SK-MEL-5 (cell line): Measurements from ENCODE around the gene CCL4L2. TPM values are rescaled to one million over a fixed set of nuclear protein-coding genes. Genes with fewer than 3 reads are reported as not detected.
"Not testable (repeated sequence)": the region's sequence is repeated elsewhere in the genome, so short reads cannot be mapped to it uniquely, and the experiment has no call there.

Experiments used
- DNase-seq: peaks from one replicate; pipeline ENCODE4 v3.0.0-alpha.2; 2016; ENCODE audit warnings: low read depth, low spot score
- in situ Hi-C: cut with HindIII; loops from 2 replicates; pipeline ENCODE4 v1.10.0; 2016; ENCODE audit warnings: low sequenced_read_pairs, high pct_unique_total_duplicates, low pct_unique_long_range_greater_than_20kb
- small RNA-seq, 2 experiments: library from RNA; depleted of rRNA; stranded (forward); fragments of <200 nt; gene quantifications; one replicate each; pipeline ENCODE3, GENCODE V24; 2014
- total RNA-seq: library from RNA; depleted of rRNA; stranded (reverse); fragments of >200 nt; shearing (Covaris generic); gene quantifications from 2 replicates; pipeline ENCODE4 v1.2.3, GENCODE V29; 2014; rRNA removed

The CCL4L2 gene
- total RNA-seq, 1 experiment from 2014 or later: not detected

- DNase-seq: no peak
- in situ Hi-C loops: no loop called here
These were observed 1.4 kb downstream of the CCL4L2 start for GRCh38 chr17:36212272-36212605.

GRCh38 chr17:36212966-36213365 is 2.1 kb downstream of the CCL4L2 start:
- DNase-seq: no peak
- in situ Hi-C loops: no loop called here

- DNase-seq: no peak
- in situ Hi-C loops: no loop called here
These were observed 2.8 kb downstream of the CCL4L2 start for GRCh38 chr17:36213695-36214094.

- no peak for DNase-seq
- in situ Hi-C loops: no loop called here
These were observed 4.1 kb downstream of the CCL4L2 start for GRCh38 chr17:36214918-36215317.

- DNase-seq, in situ Hi-C loops: not testable (repeated sequence)
These were observed 4.8 kb downstream of the CCL4L2 start for GRCh38 chr17:36215406-36216308.

GRCh38 chr17:36219556-36219955 is 8.7 kb downstream of the CCL4L2 start:
- in situ Hi-C loops, DNase-seq: not testable (repeated sequence)

GRCh38 chr17:36220737-36221580 is 10.1 kb downstream of the CCL4L2 start:
- in situ Hi-C loops, DNase-seq: not testable (repeated sequence)

- DNase-seq, in situ Hi-C loops: not testable (repeated sequence)
These were observed 10.8 kb downstream of the CCL4L2 start for GRCh38 chr17:36221581-36222100.

- in situ Hi-C loops, DNase-seq: not testable (repeated sequence)
These were observed 12.1 kb downstream of the CCL4L2 start for GRCh38 chr17:36222967-36223366.

- DNase-seq, in situ Hi-C loops: not testable (repeated sequence)
These were observed 18.8 kb downstream of the CCL4L2 start for GRCh38 chr17:36229644-36230043.

- in situ Hi-C loops, DNase-seq: not testable (repeated sequence)
These were observed 31.2 kb downstream of the CCL4L2 start for GRCh38 chr17:36242046-36242445.

Small RNA genes lying within 50 kb of the gene (small RNA-seq; reads per million reads assigned to genes)
- gene AC243829.3: 0 reads per million in 2 experiments
- 0 reads per million in 2 experiments for gene AC243829.6

Other genes starting within 250 kb of the CCL4L2 start
- not detected in 2 replicates for gene CCL16, start 229.6 kb upstream of the CCL4L2 start, total RNA-seq
- not detected in 2 replicates for gene CCL14, start 224.3 kb upstream of the CCL4L2 start, total RNA-seq
- not detected in 2 replicates for gene CCL15, start 209.5 kb upstream of the CCL4L2 start, total RNA-seq
- gene CCL23, start 193.1 kb upstream of the CCL4L2 start, total RNA-seq: not detected in 2 replicates
- gene CCL18, start 146.8 kb upstream of the CCL4L2 start, total RNA-seq: 0.64 and 0.82 TPM in 2 replicates
- gene CCL3, start 120.9 kb upstream of the CCL4L2 start, total RNA-seq: 0.26 TPM in 1 of 2 replicates, not detected in the other
- gene CCL4, start 107.2 kb upstream of the CCL4L2 start, total RNA-seq: not detected in 2 replicates
- 0.74 TPM in 1 of 2 replicates, not detected in the other for gene TBC1D3B, start 34.4 kb upstream of the CCL4L2 start, total RNA-seq
- gene CCL3L1, start 14.3 kb upstream of the CCL4L2 start, total RNA-seq: not detected in 2 replicates
- gene TBC1D3I, start 53.5 kb downstream of the CCL4L2 start, total RNA-seq: not detected in 2 replicates
- not detected in 2 replicates for gene TBC1D3G, start 112.8 kb downstream of the CCL4L2 start, total RNA-seq
- not detected in 2 replicates for gene TBC1D3H, start 177.4 kb downstream of the CCL4L2 start, total RNA-seq